Suprapubic skin (tissue), 4 donors: Measurements from ENCODE around the gene CCM2L.

Experiments used
- POLR2A ChIP-seq, 2 donors: fragments of 450-650 bp; IDR thresholded peaks; one replicate each; pipeline ENCODE4 v1.6.1; 2017; ENCODE audit warnings: antibody characterized with exemption in 2 of 2, mild to moderate bottlenecking in 2 of 2, moderate library complexity in 2 of 2
- POLR2AphosphoS5 ChIP-seq, 3 donors: sonication (generic); formaldehyde crosslinking; IDR thresholded peaks; one replicate each; pipeline ENCODE4 v1.6.1; 2017; ENCODE audit warnings: antibody characterized with exemption in 3 of 3
- TF ChIP-seq, protein P1 (sequence below), 2 donors: fragments of 200-600 bp in 1 of 2; fragments of 450-650 bp in 1 of 2; sonication (generic) in 1 of 2; IDR thresholded peaks; one replicate each; pipeline ENCODE4 v1.5.1; 2016 to 2019; ENCODE audit warnings: antibody characterized with exemption in 2 of 2, mild to moderate bottlenecking in 1 of 2, moderate library complexity in 1 of 2

GRCh38 chr20:32004963-32005362 is 5.3 kb upstream of the CCM2L start:
- TF ChIP-seq, protein P1, sequence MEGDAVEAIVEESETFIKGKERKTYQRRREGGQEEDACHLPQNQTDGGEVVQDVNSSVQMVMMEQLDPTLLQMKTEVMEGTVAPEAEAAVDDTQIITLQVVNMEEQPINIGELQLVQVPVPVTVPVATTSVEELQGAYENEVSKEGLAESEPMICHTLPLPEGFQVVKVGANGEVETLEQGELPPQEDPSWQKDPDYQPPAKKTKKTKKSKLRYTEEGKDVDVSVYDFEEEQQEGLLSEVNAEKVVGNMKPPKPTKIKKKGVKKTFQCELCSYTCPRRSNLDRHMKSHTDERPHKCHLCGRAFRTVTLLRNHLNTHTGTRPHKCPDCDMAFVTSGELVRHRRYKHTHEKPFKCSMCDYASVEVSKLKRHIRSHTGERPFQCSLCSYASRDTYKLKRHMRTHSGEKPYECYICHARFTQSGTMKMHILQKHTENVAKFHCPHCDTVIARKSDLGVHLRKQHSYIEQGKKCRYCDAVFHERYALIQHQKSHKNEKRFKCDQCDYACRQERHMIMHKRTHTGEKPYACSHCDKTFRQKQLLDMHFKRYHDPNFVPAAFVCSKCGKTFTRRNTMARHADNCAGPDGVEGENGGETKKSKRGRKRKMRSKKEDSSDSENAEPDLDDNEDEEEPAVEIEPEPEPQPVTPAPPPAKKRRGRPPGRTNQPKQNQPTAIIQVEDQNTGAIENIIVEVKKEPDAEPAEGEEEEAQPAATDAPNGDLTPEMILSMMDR (IDR thresholded peaks at IDR 0.05), result no peak
- no peak for TF ChIP-seq POLR2AphosphoS5 (IDR thresholded peaks at IDR 0.05)
- TF ChIP-seq POLR2A (IDR thresholded peaks at IDR 0.05), result no peak
